Fibroblast of the conjunctiva (primary cell): ENCODE measurements around the gene PDZRN3.

Experiments
- DNase-seq: peaks from one replicate; pipeline ENCODE4 v3.0.0-alpha.2; 2010; ENCODE audit warnings: low read depth

PDZRN3 gene

GRCh38 chr3:73624821-73625665, at the start of gene PDZRN3:
Gene PDZRN3, minus strand, starts transcription at chr3:73624941.
- no peak for DNase-seq

GRCh38 chr3:73674280-73674679, 49.5 kb upstream of the PDZRN3 start:
- DNase-seq, result no peak

- DNase-seq, result no peak
Measured at GRCh38 chr3:73669260-73669659, 44.5 kb upstream of the PDZRN3 start.

GRCh38 chr3:73668391-73668790, 43.6 kb upstream of the PDZRN3 start:
- DNase-seq, result no peak

GRCh38 chr3:73667889-73668288, 43.1 kb upstream of the PDZRN3 start:
- no peak for DNase-seq

GRCh38 chr3:73665286-73665685, 40.5 kb upstream of the PDZRN3 start:
- no peak for DNase-seq

GRCh38 chr3:73664389-73664788, 39.6 kb upstream of the PDZRN3 start:
- DNase-seq, result no peak

- no peak for DNase-seq
Measured at GRCh38 chr3:73663495-73663894, 38.8 kb upstream of the PDZRN3 start.

- DNase-seq, result no peak
Measured at GRCh38 chr3:73661265-73661664, 36.5 kb upstream of the PDZRN3 start.

- no peak for DNase-seq
Measured at GRCh38 chr3:73658227-73658626, 33.5 kb upstream of the PDZRN3 start.

GRCh38 chr3:73657186-73657585, 32.4 kb upstream of the PDZRN3 start:
- no peak for DNase-seq

GRCh38 chr3:73656241-73656890, 31.6 kb upstream of the PDZRN3 start:
- DNase-seq, result no peak

- no peak for DNase-seq
Measured at GRCh38 chr3:73655197-73655596, 30.5 kb upstream of the PDZRN3 start.

- DNase-seq, result no peak
Measured at GRCh38 chr3:73653877-73654276, 29.1 kb upstream of the PDZRN3 start.

- no peak for DNase-seq
Measured at GRCh38 chr3:73653351-73653750, 28.6 kb upstream of the PDZRN3 start.

- no peak for DNase-seq
Measured at GRCh38 chr3:73652896-73653295, 28.2 kb upstream of the PDZRN3 start.

- no peak for DNase-seq
Measured at GRCh38 chr3:73637042-73637441, 12.3 kb upstream of the PDZRN3 start.

- DNase-seq, result no peak
Measured at GRCh38 chr3:73635254-73635653, 10.5 kb upstream of the PDZRN3 start.

- no peak for DNase-seq
Measured at GRCh38 chr3:73633916-73634344, 9.2 kb upstream of the PDZRN3 start.

- no peak for DNase-seq
Measured at GRCh38 chr3:73633453-73633852, 8.7 kb upstream of the PDZRN3 start.

- DNase-seq, result no peak
Measured at GRCh38 chr3:73626106-73626505, 1.4 kb upstream of the PDZRN3 start.

GRCh38 chr3:73624017-73624820, 522 bp downstream of the PDZRN3 start:
- no peak for DNase-seq

- no peak for DNase-seq
Measured at GRCh38 chr3:73623346-73623745, 1.4 kb downstream of the PDZRN3 start.
